Peyer's patch (tissue), 4 donors: ENCODE data around the gene THBS1.

Experiments
- POLR2A ChIP-seq, 2 donors: fragments of 450-650 bp; IDR thresholded peaks; one replicate each; pipeline ENCODE4 v1.5.1; 2017; ENCODE audit warnings: antibody characterized with exemption in 2 of 2, mild to moderate bottlenecking in 2 of 2, moderate library complexity in 2 of 2
- TF ChIP-seq, protein P1 (sequence below), 6 experiments: fragments of 450-650 bp in 4 of 6; fragments of 200-600 bp in 2 of 6; sonication (generic) in 1 of 6; IDR thresholded peaks; one replicate each; pipeline ENCODE4 v1.5.1; 2017 to 2019; ENCODE audit warnings: antibody characterized with exemption in 6 of 6, mild to moderate bottlenecking in 3 of 6, moderate library complexity in 1 of 6

DNA sequence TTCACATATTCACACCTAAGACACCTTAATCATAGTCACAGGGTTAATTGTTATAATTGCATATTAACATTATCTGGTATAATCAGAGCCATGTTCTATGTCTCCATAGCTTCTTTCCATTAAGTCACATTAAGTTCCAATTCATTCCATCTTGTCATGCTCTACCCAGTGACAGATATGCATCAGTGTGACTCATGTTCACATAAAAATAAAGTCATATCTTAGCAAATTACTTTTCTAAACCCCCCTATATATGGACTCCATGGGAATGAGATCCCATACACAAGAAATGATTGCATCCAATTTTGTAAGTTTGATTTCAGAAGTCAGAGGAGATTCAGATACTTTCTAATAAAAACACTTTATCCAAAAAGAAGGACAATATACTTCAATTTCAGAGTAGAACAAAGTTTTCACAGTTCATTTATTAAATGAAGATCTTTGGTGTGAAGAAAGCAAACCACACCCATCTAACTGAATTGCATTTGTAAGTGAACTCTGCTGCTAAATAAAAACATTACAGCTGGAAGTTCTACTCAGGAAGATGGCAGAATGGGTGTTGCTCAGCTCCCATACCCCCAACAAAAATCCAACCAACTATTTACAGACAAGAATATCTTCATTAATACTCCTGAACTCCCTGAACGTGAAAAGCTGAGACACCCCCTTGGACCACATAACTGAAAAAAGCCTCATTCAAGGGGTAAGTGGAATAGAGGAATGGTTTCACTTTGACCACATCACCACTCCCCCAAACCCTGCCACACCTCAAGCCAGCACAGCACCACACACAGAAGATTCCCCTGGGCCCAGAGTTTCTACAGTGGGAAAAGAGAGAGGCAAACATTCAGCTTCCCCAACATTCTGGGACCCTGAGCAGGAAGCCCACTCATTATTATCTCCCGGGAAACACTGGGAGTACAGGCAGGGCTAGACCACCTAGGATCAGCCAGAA is 27.6 kb downstream of the THBS1 start:
- TF ChIP-seq, protein P1, sequence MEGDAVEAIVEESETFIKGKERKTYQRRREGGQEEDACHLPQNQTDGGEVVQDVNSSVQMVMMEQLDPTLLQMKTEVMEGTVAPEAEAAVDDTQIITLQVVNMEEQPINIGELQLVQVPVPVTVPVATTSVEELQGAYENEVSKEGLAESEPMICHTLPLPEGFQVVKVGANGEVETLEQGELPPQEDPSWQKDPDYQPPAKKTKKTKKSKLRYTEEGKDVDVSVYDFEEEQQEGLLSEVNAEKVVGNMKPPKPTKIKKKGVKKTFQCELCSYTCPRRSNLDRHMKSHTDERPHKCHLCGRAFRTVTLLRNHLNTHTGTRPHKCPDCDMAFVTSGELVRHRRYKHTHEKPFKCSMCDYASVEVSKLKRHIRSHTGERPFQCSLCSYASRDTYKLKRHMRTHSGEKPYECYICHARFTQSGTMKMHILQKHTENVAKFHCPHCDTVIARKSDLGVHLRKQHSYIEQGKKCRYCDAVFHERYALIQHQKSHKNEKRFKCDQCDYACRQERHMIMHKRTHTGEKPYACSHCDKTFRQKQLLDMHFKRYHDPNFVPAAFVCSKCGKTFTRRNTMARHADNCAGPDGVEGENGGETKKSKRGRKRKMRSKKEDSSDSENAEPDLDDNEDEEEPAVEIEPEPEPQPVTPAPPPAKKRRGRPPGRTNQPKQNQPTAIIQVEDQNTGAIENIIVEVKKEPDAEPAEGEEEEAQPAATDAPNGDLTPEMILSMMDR (IDR thresholded peaks at IDR 0.05) = no peak
- TF ChIP-seq POLR2A (IDR thresholded peaks at IDR 0.05) = no peak
